ENCODE measurements around the gene OLAH.

Gene OLAH

GRCh38 chr10:15046626-15047025 is 2.9 kb downstream of the OLAH start:
- Histone ChIP-seq H3K9me3 (ENCODE audit: severe bottlenecking) (no peaks in the 10 kb centered on the region), H3K4me3 (ENCODE audit: low read depth, low read length) (no peak overlapping the region), H3K27me3 (ENCODE audit: insufficient read depth, low read depth, severe bottlenecking) (no peaks in the 10 kb centered on the region), H3K27ac (no peak overlapping the region), H3K36me3 (no peaks in the 10 kb centered on the region)
- no peak for TF ChIP-seq CTCF (IDR thresholded peaks at IDR 0.05; ENCODE audit: low read depth, low read length)
- DNase-seq = no peak

GRCh38 chr10:15049533-15049932 is 5.8 kb downstream of the OLAH start:
- Histone ChIP-seq H3K4me3 (ENCODE audit: low read depth, low read length) (no peak overlapping the region), H3K36me3 (no peaks in the 10 kb centered on the region), H3K27ac (no peak overlapping the region), H3K27me3 (ENCODE audit: insufficient read depth, low read depth, severe bottlenecking) (no peaks in the 10 kb centered on the region), H3K9me3 (ENCODE audit: severe bottlenecking) (no peaks in the 10 kb centered on the region)
- DNase-seq = no peak
- TF ChIP-seq CTCF (IDR thresholded peaks at IDR 0.05; ENCODE audit: low read depth, low read length) = no peak

GRCh38 chr10:15052121-15052520 is 8.4 kb downstream of the OLAH start:
- DNase-seq = no peak
- H3K36me3 ChIP-seq = no peaks in the 10 kb centered on the region
- no peaks in the 10 kb centered on the region for H3K9me3 ChIP-seq (ENCODE audit: severe bottlenecking)
- H3K27me3 ChIP-seq (ENCODE audit: insufficient read depth, low read depth, severe bottlenecking) = no peaks in the 10 kb centered on the region
- H3K4me3 ChIP-seq (ENCODE audit: low read depth, low read length) = no peak overlapping the region
- H3K27ac ChIP-seq = no peak overlapping the region
- no peak for TF ChIP-seq CTCF (IDR thresholded peaks at IDR 0.05; ENCODE audit: low read depth, low read length)

- no peak for DNase-seq
- no peaks in the 10 kb centered on the region for H3K9me3 ChIP-seq (ENCODE audit: severe bottlenecking)
- no peaks in the 10 kb centered on the region for H3K27me3 ChIP-seq (ENCODE audit: insufficient read depth, low read depth, severe bottlenecking)
- H3K36me3 ChIP-seq = no peaks in the 10 kb centered on the region
- no peak for TF ChIP-seq CTCF (IDR thresholded peaks at IDR 0.05; ENCODE audit: low read depth, low read length)
- no peak overlapping the region for H3K4me3 ChIP-seq (ENCODE audit: low read depth, low read length)
- no peak overlapping the region for H3K27ac ChIP-seq
Observed at GRCh38 chr10:15053061-15053460, 9.3 kb downstream of the OLAH start.

- Histone ChIP-seq H3K27me3 (ENCODE audit: insufficient read depth, low read depth, severe bottlenecking) (no peaks in the 10 kb centered on the region), H3K4me3 (ENCODE audit: low read depth, low read length) (no peak overlapping the region), H3K9me3 (ENCODE audit: severe bottlenecking) (no peaks in the 10 kb centered on the region), H3K27ac (no peak overlapping the region), H3K36me3 (no peaks in the 10 kb centered on the region)
- TF ChIP-seq CTCF (IDR thresholded peaks at IDR 0.05; ENCODE audit: low read depth, low read length) = no peak
- DNase-seq = no peak
Observed at GRCh38 chr10:15058689-15059088, 14.9 kb downstream of the OLAH start.

- no peak for DNase-seq
- H3K27me3 ChIP-seq (ENCODE audit: insufficient read depth, low read depth, severe bottlenecking) = no peaks in the 10 kb centered on the region
- no peak overlapping the region for H3K4me3 ChIP-seq (ENCODE audit: low read depth, low read length)
- H3K9me3 ChIP-seq (ENCODE audit: severe bottlenecking) = no peaks in the 10 kb centered on the region
- H3K36me3 ChIP-seq = no peaks in the 10 kb centered on the region
- no peak overlapping the region for H3K27ac ChIP-seq
- TF ChIP-seq CTCF (IDR thresholded peaks at IDR 0.05; ENCODE audit: low read depth, low read length) = no peak
Observed at GRCh38 chr10:15059914-15060313, 16.2 kb downstream of the OLAH start.

Measured in WERI-Rb-1 (cell line).